CD4-positive, alpha-beta memory T cell (primary cell): Measurements from ENCODE around the gene RAB39A. TPM values are rescaled to one million over a fixed set of nuclear protein-coding genes. Genes with fewer than 3 reads are reported as not detected.
"Not testable (repeated sequence)": the region's sequence is repeated elsewhere in the genome, so short reads cannot be mapped to it uniquely, and the experiment has no call there.

Experiments used
- CTCF ChIA-PET: fragments of 350-600 bp; sonication (Branson Sonifier 250); formaldehyde crosslinking; loops from one replicate; lab custom pipeline; 2021; ENCODE audit warnings: inconsistent platforms; ENCODE audit not compliant: partially characterized antibody; lab: Charles Lee
- POLR2A ChIA-PET: fragments of 350-600 bp; sonication (Branson Sonifier 250); formaldehyde crosslinking; loops from one replicate; lab custom pipeline; 2021; ENCODE audit not compliant: partially characterized antibody; lab: Charles Lee
- DNase-seq, 5 donors: peaks; one replicate each; pipeline versions ENCODE4 v3.0.0 to v3.0.0-alpha.2; 2020 to 2022; ENCODE audit warnings: mixed read lengths in 1 of 5
- H3K27ac ChIP-seq: one replicate; pipeline ENCODE4 v1.7.0; 2013; ENCODE audit warnings: low read depth, low read length
- H3K27me3 ChIP-seq: 2 replicates; pipeline ENCODE4 v1.7.0; 2013; ENCODE audit warnings: mild to moderate bottlenecking, low read length, moderate library complexity; ENCODE audit not compliant: insufficient read depth
- H3K36me3 ChIP-seq: 2 replicates; pipeline ENCODE4 v1.7.0; 2013; ENCODE audit warnings: mild to moderate bottlenecking, low read length, moderate library complexity; ENCODE audit not compliant: insufficient read depth
- H3K4me1 ChIP-seq: 2 replicates; pipeline ENCODE4 v1.7.0; 2013; ENCODE audit warnings: mild to moderate bottlenecking, low read length, moderate library complexity; ENCODE audit not compliant: insufficient read depth
- H3K4me3 ChIP-seq, 2 donors: one replicate each; pipeline ENCODE4 v1.7.0; 2013; ENCODE audit warnings: low read length in 2 of 2, mild to moderate bottlenecking in 1 of 2
- H3K9me3 ChIP-seq, 2 donors: one replicate each; pipeline ENCODE4 v1.7.0; 2013; ENCODE audit warnings: low read length in 2 of 2, control low read depth in 1 of 2; ENCODE audit not compliant: control insufficient read depth in 1 of 2
- H3K27ac Mint-ChIP-seq, 7 donors: one replicate each; pipeline ENCODE4 v1.8.0; 2020 to 2021; ENCODE audit warnings: mixed read lengths in 7 of 7, mild to moderate bottlenecking in 6 of 7, inconsistent platforms in 3 of 7, moderate library complexity in 3 of 7
- H3K27me3 Mint-ChIP-seq, 2 donors: one replicate each; pipeline ENCODE4 v1.8.0; 2020 to 2021; ENCODE audit warnings: mixed read lengths in 2 of 2
- H3K36me3 Mint-ChIP-seq, 2 donors: one replicate each; pipeline ENCODE4 v1.8.0; 2020 to 2021; ENCODE audit warnings: mixed read lengths in 2 of 2, inconsistent platforms in 1 of 2, mild to moderate bottlenecking in 1 of 2
- H3K4me1 Mint-ChIP-seq, 4 donors: one replicate each; pipeline ENCODE4 v1.8.0; 2020 to 2021; ENCODE audit warnings: mixed read lengths in 4 of 4, mild to moderate bottlenecking in 1 of 4
- H3K4me3 Mint-ChIP-seq, 8 donors: one replicate each; pipeline ENCODE4 v1.8.0; 2020 to 2021; ENCODE audit warnings: mixed read lengths in 8 of 8, mild to moderate bottlenecking in 7 of 8, moderate library complexity in 6 of 8, inconsistent platforms in 3 of 8
- H3K9me3 Mint-ChIP-seq, 8 donors: one replicate each; pipeline ENCODE4 v1.8.0; 2020 to 2021; ENCODE audit warnings: mixed read lengths in 8 of 8, mild to moderate bottlenecking in 5 of 8, inconsistent platforms in 3 of 8, moderate library complexity in 1 of 8
- intact Hi-C: fragments of 100-400 bp; cut with micrococcal nuclease; formaldehyde crosslinking; loops from one replicate; pipeline ENCODE4 v1.15.1; 2023
- polyA plus RNA-seq, 2 donors: library from polyadenylated mRNA; unstranded; fragments of 300-500 nt; fragmentation: Illumina TruSeq; gene quantifications; one replicate each; pipeline ENCODE4 v1.2.3, GENCODE V29; 2021
- total RNA-seq, 2 experiments: library from RNA; stranded (reverse); gene quantifications; one replicate each; pipeline ENCODE4 v1.2.3, GENCODE V29; 2021

RAB39A gene
- total RNA-seq, result under 1 TPM in 1 of 2 experiments, not detected in 1; 0.17 TPM
- not detected for polyA plus RNA-seq

DNA sequence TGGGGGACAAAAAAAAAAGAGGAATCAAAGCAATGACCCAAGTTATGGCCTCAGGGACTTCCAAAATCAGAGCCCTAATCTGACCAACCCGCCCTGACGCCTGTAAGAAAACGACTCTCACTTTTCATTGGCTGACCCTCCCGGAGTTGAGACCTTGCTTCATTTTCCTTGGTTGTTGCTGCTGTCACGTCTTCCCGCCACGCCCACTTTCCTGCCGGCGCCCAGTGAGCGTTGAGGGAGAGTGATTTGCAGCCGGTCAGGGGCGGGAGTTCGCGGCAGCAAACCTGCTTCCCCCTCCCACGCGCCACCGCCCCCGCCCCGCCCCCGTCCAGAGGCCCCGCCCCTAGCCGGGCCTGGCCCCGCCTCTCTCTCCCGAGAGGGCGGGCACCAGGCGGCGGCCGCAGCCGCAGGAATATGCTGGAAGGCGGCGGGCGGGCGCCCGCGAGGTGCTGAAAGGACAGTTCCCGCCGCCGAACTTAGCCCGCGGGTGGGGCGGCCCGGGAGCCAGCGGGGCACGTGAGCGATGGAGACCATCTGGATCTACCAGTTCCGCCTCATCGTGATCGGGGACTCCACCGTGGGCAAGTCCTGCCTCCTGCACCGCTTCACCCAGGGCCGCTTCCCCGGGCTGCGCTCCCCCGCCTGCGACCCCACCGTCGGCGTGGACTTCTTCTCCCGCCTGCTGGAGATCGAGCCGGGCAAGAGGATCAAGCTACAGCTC, at the start of gene RAB39A:
Gene RAB39A, plus strand, starts transcription at position 403 of the 721 bp plus-strand sequence. Its CDS starts 121 bp downstream, at position 524.
- H3K27me3 Mint-ChIP-seq, result peaks cover 29 to 40% of the 10 kb centered on the region in 2 donors
- no peaks in the 10 kb centered on the region for H3K36me3 Mint-ChIP-seq
- peak; percentile 48 to 79 (median 65) for DNase-seq
- H3K27ac ChIP-seq, result no peak within 1 kb of the TSS
- no peaks in the 10 kb centered on the region for H3K9me3 ChIP-seq
- H3K4me1 Mint-ChIP-seq, result peaks cover 6 to 13% (median 10%) of the 10 kb centered on the region in 4 donors
- H3K4me1 ChIP-seq, result peaks cover 13% of the 10 kb centered on the region
- ChIA-PET CTCF (no interaction called here), POLR2A (no interaction called here)
- peak within 1 kb of the TSS in 1 of 2 donors; percentile 50 for H3K4me3 ChIP-seq
- peaks cover 0 to 5% (median 0%) of the 10 kb centered on the region in 8 donors for H3K9me3 Mint-ChIP-seq
- intact Hi-C loops, result no loop called here
- H3K36me3 ChIP-seq, result no peaks in the 10 kb centered on the region
- H3K4me3 Mint-ChIP-seq, result peak within 1 kb of the TSS; percentile 70 to 86 (median 76)
- peak within 1 kb of the TSS in 1 of 7 donors; percentile 53 for H3K27ac Mint-ChIP-seq
- H3K27me3 ChIP-seq, result peaks cover 13% of the 10 kb centered on the region

DNA sequence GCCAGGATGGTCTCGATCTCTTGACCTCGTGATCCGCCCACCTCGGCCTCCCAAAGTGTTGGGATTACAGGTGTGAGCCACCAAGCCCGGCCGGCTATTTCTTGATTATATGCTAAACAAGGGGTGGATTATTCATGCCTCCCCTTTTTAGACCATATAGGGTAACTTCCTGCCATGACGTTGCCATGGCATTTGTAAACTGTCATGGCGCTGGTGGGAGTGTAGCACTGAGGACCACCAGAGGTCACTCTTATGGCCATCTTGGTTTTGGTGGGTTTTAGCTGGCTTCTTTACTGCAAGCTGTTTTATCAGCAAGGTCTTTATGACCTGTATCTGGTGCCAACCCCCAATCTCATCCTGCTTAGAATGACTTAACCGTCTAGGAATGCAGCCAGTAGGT, 46.8 kb upstream of the RAB39A start:
- CTCF ChIA-PET, H3K9me3 ChIP-seq: not testable (repeated sequence)

DNA sequence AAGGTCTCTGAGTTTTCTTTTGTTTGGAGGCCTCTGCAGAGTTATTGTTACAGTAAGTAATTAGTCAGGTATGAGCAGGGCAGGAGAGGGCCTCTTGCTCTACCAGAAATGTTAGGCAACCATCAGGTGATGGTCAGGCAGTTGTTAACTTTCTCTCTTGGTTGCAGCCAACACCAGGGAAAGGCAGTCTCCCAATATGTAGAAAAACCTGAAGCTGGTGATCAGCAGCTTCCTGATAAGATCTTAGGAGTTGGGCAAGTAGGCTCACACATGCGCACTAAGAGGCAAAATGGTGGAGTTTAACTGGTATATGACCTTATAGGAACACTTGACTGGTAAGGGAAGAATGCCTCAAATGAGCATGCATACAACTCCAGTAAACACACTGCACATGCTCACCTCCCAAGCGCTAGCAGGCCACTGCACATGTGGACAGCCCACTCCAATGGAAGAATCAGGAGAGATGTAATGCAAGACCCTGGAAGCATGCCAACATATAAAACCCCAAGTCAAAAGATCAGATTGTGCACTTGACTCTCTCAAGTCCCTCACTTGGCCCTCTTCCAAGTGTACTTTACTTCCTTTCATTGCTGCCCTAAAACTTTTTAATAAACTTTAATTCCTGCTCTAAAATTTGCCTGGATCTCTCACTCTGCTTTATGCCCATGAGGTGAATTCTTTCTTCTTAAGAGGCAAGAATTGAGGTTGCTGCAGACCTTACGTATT, 46.0 kb upstream of the RAB39A start:
- Histone ChIP-seq H3K36me3 (no peaks in the 10 kb centered on the region), H3K4me3 (no peak overlapping the region), H3K9me3 (no peaks in the 10 kb centered on the region), H3K27me3 (no peaks in the 10 kb centered on the region), H3K27ac (no peak overlapping the region), H3K4me1 (no peaks in the 10 kb centered on the region)
- DNase-seq, result no peak
- intact Hi-C loops, result no loop called here
- H3K27ac Mint-ChIP-seq, result no peak overlapping the region
- peaks cover 0 to 3% (median 0%) of the 10 kb centered on the region in 8 donors for H3K9me3 Mint-ChIP-seq
- no peak overlapping the region for H3K4me3 Mint-ChIP-seq
- ChIA-PET CTCF (no interaction called here), POLR2A (no interaction called here)
- no peaks in the 10 kb centered on the region for H3K36me3 Mint-ChIP-seq
- H3K4me1 Mint-ChIP-seq, result no peaks in the 10 kb centered on the region
- peaks cover 4% of the 10 kb centered on the region in 2 donors for H3K27me3 Mint-ChIP-seq

More for the DNA sequence above, 46.8 kb upstream of the RAB39A start:
- H3K4me1 ChIP-seq, H3K4me1 Mint-ChIP-seq, H3K27me3 ChIP-seq, H3K4me3 ChIP-seq, H3K27ac Mint-ChIP-seq, intact Hi-C loops, H3K9me3 Mint-ChIP-seq, H3K27me3 Mint-ChIP-seq, DNase-seq, H3K4me3 Mint-ChIP-seq, H3K36me3 Mint-ChIP-seq, H3K27ac ChIP-seq, H3K36me3 ChIP-seq, POLR2A ChIA-PET: not testable (repeated sequence)

GRCh38 chr11:107898270-107898669, 30.0 kb upstream of the RAB39A start:
- Mint-ChIP-seq H3K27ac (no peak overlapping the region), H3K27me3 (peaks cover 0 to 9% of the 10 kb centered on the region in 2 donors), H3K9me3 (no peaks in the 10 kb centered on the region), H3K4me3 (no peak overlapping the region), H3K4me1 (no peaks in the 10 kb centered on the region), H3K36me3 (no peaks in the 10 kb centered on the region)
- Histone ChIP-seq H3K27me3 (no peaks in the 10 kb centered on the region), H3K36me3 (no peaks in the 10 kb centered on the region), H3K4me3 (no peak overlapping the region), H3K4me1 (no peaks in the 10 kb centered on the region), H3K27ac (no peak overlapping the region), H3K9me3 (no peaks in the 10 kb centered on the region)
- intact Hi-C loops, result loop anchor here (1.0 to 10.0 kb wide), 2 partner anchors 103 to 335 kb away; no protein-coding TSS in a partner anchor
- CTCF ChIA-PET, result interaction anchor here (0.9 to 1.7 kb wide), 8 partner anchors 19 to 357 kb away, joined by 3 to 9 read pairs (median 4); no protein-coding TSS in a partner anchor
- peak in 4 of 5 donors; percentile 9 to 32 (median 23) for DNase-seq
- POLR2A ChIA-PET, result no interaction called here

DNA sequence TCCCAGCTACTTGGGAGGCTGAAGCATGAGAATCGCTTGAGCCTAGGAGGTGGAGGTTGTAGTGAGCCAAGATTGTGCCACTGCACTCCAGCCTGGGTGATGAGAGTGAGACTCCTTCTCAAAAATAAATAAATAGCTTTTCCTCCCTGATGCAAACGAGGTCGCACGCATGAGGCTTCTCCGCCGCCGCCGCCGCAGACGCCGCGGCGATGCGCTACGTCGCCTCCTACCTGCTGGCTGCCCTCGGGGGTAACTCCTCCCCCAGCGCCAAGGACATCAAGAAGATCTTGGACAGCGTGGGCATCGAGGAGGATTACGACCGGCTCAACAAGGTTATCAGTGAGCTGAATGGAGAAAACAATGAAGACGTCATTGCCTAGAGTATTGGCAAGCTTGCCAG, 20.0 kb upstream of the RAB39A start:
- Histone ChIP-seq H3K27me3 (no peaks in the 10 kb centered on the region), H3K9me3 (no peaks in the 10 kb centered on the region), H3K4me3 (no peak overlapping the region), H3K4me1 (no peaks in the 10 kb centered on the region), H3K36me3 (no peaks in the 10 kb centered on the region), H3K27ac (no peak overlapping the region)
- Mint-ChIP-seq H3K9me3 (no peaks in the 10 kb centered on the region), H3K27me3 (peaks cover 14% of the 10 kb centered on the region in 2 donors), H3K4me3 (no peak overlapping the region), H3K4me1 (no peaks in the 10 kb centered on the region), H3K36me3 (no peaks in the 10 kb centered on the region), H3K27ac (no peak overlapping the region)
- intact Hi-C loops, result no loop called here
- ChIA-PET CTCF (interaction anchor here (1.2 kb wide), 1 partner anchor 9 kb away, joined by 3 read pairs; no protein-coding TSS in a partner anchor), POLR2A (no interaction called here)
- no peak for DNase-seq

DNA sequence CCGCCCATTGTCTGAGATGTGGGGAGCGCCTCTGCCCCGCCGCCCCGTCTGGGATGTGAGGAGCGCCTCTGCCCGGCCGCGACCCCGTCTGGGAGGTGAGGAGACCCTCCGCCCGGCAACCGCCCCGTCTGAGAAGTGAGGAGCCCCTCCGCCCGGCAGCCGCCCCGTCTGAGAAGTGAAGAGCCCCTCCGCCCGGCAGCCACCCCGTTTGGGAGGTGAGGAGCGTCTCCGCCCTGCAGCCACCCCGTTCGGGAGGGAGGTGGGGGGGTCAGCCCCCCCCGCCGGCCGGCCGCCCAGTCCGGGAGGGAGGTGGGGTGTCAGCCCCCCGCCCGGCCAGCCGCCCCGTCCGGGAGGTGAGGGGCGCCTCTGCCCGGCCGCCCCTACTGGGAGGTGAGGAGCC, 15.8 kb upstream of the RAB39A start:
- CTCF ChIA-PET, H3K9me3 ChIP-seq, H3K36me3 ChIP-seq, H3K4me1 Mint-ChIP-seq, H3K9me3 Mint-ChIP-seq, DNase-seq, H3K4me3 ChIP-seq, H3K36me3 Mint-ChIP-seq, intact Hi-C loops, H3K27ac Mint-ChIP-seq, H3K27me3 ChIP-seq, H3K4me3 Mint-ChIP-seq, H3K4me1 ChIP-seq, H3K27ac ChIP-seq, POLR2A ChIA-PET: not testable (repeated sequence)
- H3K27me3 Mint-ChIP-seq, result peaks cover 12 to 21% of the 10 kb centered on the region in 2 donors

GRCh38 chr11:107915229-107915628, 13.0 kb upstream of the RAB39A start:
- H3K27ac Mint-ChIP-seq, result no peak overlapping the region
- Histone ChIP-seq H3K27me3 (no peaks in the 10 kb centered on the region), H3K4me3 (no peak overlapping the region), H3K36me3 (no peaks in the 10 kb centered on the region), H3K4me1 (no peaks in the 10 kb centered on the region), H3K27ac (no peak overlapping the region), H3K9me3 (no peaks in the 10 kb centered on the region)
- ChIA-PET POLR2A (no interaction called here), CTCF (no interaction called here)
- H3K4me1 Mint-ChIP-seq, result peaks cover 0 to 6% (median under 1%) of the 10 kb centered on the region in 4 donors
- DNase-seq, result no peak
- H3K27me3 Mint-ChIP-seq, result peaks cover 4 to 14% of the 10 kb centered on the region in 2 donors
- no peaks in the 10 kb centered on the region for H3K9me3 Mint-ChIP-seq
- no peak overlapping the region for H3K4me3 Mint-ChIP-seq
- H3K36me3 Mint-ChIP-seq, result no peaks in the 10 kb centered on the region
- intact Hi-C loops, result no loop called here
